Rectal smooth muscle tissue (tissue), 1 donor: ENCODE data around the gene PHYHD1.
A peak's percentile ranks its signal among the peaks of the same experiment; 100 is the strongest.

ENCODE experiments used
- H3K27ac ChIP-seq: one replicate; pipeline ENCODE4 v1.7.0; 2013; ENCODE audit warnings: low read depth, low read length, inconsistent platforms
- H3K27me3 ChIP-seq: one replicate; pipeline ENCODE4 v1.7.0; 2013; ENCODE audit warnings: low read length; ENCODE audit not compliant: control insufficient read depth, insufficient read depth
- H3K36me3 ChIP-seq: one replicate; pipeline ENCODE4 v1.7.0; 2013; ENCODE audit warnings: low read length; ENCODE audit not compliant: control insufficient read depth, insufficient read depth
- H3K4me1 ChIP-seq: one replicate; pipeline ENCODE4 v1.7.0; 2013; ENCODE audit warnings: low read length; ENCODE audit not compliant: control insufficient read depth, insufficient read depth
- H3K4me3 ChIP-seq: one replicate; pipeline ENCODE4 v1.7.0; 2013; ENCODE audit warnings: low read length
- H3K9ac ChIP-seq: one replicate; pipeline ENCODE4 v1.7.0; 2013; ENCODE audit warnings: low read length

Gene PHYHD1

DNA sequence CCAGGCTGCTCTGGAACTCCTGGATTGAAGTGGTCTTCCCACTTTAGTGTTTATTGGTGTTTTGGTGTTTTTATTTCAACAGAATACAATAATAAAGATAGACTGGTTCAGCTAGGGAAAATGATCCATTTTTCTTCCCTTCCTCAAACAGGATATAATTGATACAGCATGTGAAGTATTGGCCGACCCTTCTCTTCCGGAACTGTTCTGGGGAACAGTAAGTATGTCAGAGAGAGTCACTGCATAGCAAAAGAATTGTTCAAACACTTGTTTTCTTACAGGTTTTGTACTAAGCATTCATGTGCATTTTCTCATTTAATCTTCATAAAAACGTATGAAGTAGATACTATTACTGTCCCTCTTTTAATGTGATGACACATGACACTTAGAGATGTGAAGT, 58.3 kb downstream of the PHYHD1 start:
- no peak overlapping the region for H3K9ac ChIP-seq
- H3K27ac ChIP-seq, result no peak overlapping the region
- H3K36me3 ChIP-seq, result peaks cover 22% of the 10 kb centered on the region
- H3K4me3 ChIP-seq, result no peak overlapping the region
- no peaks in the 10 kb centered on the region for H3K27me3 ChIP-seq
- no peaks in the 10 kb centered on the region for H3K4me1 ChIP-seq

DNA sequence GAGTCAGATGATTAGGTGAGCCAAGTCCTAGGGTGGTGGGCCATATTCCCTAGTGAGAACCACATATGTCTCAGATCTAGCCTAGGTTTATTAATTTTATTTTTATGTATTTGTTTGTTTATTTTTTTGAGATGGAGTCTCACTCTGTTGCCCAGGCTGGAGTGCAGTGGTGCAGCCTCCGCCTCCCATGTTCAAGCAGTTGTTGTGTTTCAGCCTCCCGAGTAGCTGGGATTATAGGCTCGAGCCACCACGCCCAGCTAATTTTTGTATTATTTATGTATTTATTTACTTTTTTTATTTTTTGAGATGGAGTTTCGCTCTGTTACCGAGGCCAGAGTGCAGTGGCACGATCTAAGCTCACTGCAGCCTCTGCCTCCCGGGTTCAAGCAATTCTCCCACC, 62.8 kb downstream of the PHYHD1 start:
- H3K36me3 ChIP-seq, result peaks cover 25% of the 10 kb centered on the region

DNA sequence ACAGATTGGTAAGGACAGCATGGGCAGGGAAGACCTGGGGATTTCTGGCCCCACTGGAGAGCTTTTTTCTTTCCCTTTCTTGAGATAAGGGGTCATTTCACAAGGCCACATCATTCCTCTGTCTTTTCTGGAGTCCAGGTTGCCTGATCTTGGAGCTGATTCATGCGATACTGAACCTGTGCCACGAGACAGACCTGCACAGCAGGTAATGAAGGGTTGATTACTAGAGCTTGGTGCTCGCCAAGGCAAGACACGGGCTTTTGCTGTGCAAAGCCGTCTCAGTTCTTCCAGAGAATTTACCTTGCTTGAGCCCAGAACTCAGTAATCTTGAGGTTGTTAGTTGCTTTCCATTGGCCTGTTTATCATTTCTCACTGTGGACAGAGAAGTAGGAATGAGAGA, 65.9 kb downstream of the PHYHD1 start:
- Histone ChIP-seq H3K4me3 (no peak overlapping the region), H3K4me1 (no peaks in the 10 kb centered on the region), H3K9ac (no peak overlapping the region), H3K36me3 (peaks cover 20% of the 10 kb centered on the region), H3K27me3 (no peaks in the 10 kb centered on the region), H3K27ac (no peak overlapping the region)

More for the DNA sequence above, 62.8 kb downstream of the PHYHD1 start:
- H3K4me3 ChIP-seq, result no peak overlapping the region
- H3K27ac ChIP-seq, result no peak overlapping the region
- H3K9ac ChIP-seq, result no peak overlapping the region
- no peaks in the 10 kb centered on the region for H3K4me1 ChIP-seq
- H3K27me3 ChIP-seq, result no peaks in the 10 kb centered on the region

DNA sequence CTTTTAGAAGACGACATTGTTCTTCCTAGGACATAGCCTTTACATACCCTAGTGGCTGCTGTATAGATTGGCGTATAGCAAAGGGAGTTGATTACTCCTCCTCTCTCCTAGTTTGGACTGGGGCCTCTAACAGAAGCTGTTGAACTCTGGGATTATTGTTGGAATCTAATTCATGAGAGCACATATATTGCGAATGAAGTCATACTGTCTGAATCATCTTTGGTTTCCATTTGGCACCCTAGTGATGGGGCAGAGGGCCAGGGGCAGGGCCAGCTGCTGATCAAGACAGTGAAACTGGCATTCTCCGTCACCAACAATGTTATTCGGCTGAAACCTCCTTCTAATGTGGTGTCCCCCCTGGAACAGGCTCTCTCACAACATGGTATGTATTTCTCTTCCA, 67.0 kb downstream of the PHYHD1 start:
- H3K9ac ChIP-seq, result no peak overlapping the region
- peaks cover 19% of the 10 kb centered on the region for H3K36me3 ChIP-seq
- peak overlapping the region; percentile 54 for H3K27ac ChIP-seq

More for the DNA sequence above, 67.0 kb downstream of the PHYHD1 start:
- Histone ChIP-seq H3K4me1 (no peaks in the 10 kb centered on the region), H3K27me3 (no peaks in the 10 kb centered on the region), H3K4me3 (no peak overlapping the region)
